COLO668 (cell line): ENCODE measurements around the gene CRACDL.

Experiments
- DNase-seq: peaks from one replicate; lab custom pipeline; 2025; ENCODE audit not compliant: unreplicated experiment; lab: John Stamatoyannopoulos, UW

The CRACDL gene

GRCh38 chr2:98927027-98927426 is 9.0 kb downstream of the CRACDL start:
- DNase-seq, result no peak

- no peak for DNase-seq
Measured at GRCh38 chr2:98926601-98927000, 9.4 kb downstream of the CRACDL start.

- no peak for DNase-seq
Measured at GRCh38 chr2:98924910-98925309, 11.1 kb downstream of the CRACDL start.

DNA sequence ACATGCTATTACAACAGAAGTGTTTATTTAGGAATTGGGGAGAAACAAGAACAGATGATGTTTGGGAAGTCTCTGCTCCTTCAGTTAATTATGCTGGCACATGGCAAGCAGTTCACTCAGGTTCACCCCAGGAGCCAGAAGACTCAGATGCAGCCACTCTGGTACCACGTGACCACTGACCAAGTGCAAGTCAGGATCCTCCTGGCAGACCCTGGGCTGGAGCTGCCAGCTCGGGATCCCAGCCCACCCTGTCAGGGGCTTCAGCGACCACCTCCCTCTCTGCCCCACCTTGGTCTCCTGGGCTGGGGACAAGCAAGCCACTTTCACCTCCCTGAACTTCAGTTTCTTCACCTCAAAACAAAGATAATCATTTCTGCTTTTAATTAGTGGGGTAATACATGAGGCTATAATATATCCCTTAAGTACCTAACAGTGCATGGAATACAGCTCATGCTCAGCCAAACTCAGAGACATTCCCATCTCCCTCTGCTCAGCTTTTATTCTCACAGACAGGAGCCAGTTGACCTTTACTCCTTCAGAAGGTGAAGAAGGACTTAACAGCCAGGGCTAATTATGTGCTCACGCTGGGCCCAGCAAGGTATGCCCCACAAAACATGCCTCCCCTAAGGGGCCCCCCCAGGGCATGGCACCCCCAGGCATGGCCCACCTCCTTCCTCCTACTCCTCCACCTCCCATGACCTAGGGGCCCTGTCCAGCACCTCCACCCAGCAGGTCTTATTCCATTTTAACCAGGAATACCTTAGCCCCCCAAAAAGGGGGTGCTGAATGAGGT is 11.8 kb downstream of the CRACDL start:
- DNase-seq, result no peak

- DNase-seq, result no peak
Measured at GRCh38 chr2:98923244-98923940, 12.6 kb downstream of the CRACDL start.

GRCh38 chr2:98921062-98921461 is 15.0 kb downstream of the CRACDL start:
- no peak for DNase-seq

GRCh38 chr2:98917031-98917471 is 19.0 kb downstream of the CRACDL start:
- no peak for DNase-seq

GRCh38 chr2:98915751-98916358 is 20.2 kb downstream of the CRACDL start:
- DNase-seq, result no peak

DNA sequence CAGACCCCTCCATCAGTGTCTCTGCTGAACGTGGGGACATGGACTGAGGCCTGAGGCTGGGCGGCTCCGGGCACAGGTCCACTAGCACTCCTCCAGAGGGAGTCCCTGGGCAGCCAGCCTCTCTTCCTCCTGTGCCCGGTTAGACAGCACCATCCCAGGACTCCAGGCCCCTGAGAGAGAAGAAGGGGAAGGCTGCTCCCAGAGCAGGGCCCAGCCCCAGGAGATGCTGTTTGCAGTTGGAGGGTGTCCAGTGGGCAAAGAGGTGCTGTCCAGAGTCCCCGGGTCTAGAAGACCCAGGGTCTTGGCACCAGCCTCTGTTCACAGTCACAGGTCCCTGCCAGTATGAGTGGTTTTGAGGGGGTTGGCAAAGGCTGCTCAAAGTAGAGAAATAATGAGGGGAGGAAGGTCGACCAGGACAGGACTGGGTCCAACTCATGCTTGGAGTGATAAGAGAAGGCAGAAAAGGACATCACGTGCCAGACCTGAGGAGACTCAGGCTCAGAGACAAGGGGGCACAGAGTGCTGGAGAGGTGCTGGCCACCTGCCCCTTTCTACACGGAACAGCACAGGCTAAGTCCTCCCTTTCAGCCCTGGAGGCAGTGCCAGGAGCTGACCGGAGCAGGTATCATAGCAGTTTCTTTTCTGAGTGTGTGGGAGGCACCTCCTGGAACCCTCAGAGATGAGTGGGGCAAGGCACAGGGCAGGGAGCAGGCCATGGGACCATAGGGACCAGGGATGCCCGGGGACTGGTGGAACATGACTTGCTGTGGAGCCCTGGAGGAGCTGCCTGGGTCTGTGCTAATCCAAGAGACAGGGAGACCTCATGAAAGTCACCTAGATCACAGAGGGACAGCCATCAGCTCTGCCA is 21.1 kb downstream of the CRACDL start:
- DNase-seq, result no peak

GRCh38 chr2:98913916-98914712 is 21.9 kb downstream of the CRACDL start:
- peak; percentile 60 for DNase-seq

DNA sequence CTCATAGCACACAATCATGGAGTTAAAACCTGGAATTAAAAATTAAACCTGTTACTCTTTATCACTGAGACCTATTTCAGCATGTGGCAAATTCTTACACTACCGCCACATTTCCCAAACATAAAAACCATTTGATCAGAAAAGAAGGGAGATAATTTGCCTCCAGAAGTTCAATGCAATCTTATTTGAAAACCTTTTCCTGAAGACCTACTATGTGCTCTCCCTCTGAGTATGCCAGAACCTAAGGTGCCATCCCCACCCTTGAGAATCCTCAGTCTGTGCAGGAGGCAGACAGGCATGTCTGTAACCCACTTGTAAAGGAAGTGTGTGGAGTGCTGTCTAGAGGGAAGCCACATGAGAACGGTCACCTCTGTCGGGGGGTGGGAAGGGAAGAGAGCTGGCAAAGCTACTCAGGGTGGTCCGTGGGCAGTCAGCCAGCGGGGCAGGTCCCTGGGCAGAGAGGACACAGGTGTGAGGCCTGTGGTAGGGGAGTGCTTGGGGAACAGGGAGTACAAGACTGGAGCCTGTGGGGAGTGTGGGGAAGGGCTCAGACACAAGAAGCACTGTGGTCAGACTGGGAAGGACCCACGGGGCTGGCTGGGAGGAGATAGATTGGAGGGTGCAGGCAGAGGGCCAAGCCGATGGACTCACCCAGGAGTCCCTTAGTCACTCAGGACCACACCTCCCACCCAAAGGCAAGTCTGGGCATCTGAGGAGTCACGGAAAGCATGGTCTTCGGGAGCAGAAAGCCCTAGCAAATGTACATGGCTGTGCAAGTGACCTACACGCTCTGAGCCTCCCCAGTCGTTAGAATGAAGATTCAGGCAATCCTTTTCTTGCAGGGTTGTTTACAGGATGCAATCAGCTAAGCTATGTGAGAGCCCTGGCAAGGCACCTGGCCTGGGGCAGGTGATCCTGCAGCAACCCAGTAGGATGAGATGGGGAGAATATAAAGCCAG is 22.8 kb downstream of the CRACDL start:
- DNase-seq, result peak; percentile 60

DNA sequence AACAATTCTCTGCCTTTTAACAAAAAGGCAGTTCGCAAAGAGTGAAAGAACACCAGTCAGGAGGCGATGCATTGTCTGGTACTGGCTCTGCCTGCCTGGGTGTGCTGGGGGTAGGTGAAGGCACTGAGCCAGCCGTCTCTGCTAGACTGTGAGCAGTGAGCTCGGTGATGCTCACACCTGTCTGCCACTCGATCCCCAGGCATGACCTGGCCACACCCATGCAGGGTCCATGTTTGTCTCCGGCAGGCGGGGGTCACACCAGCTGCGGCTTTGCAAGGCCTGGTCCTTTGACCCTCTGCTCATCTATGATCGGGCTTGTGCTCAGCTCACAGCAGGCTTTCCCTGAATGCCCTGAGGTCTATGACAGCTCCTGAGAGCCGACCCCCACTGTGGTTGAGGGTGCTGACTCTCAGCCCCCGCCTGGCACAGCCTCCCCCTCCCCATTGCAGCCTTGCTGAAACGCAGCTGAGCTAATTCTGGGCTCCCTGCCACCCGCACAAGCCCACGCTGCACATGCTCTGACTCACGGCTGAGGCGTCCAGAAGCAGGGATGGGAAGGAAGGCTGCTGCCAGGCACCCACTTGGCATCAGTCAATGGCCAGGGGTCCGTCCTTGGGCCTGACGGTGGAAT is 23.7 kb downstream of the CRACDL start:
- peak; percentile 89 for DNase-seq

- DNase-seq, result no peak
Measured at GRCh38 chr2:98911376-98912154, 24.5 kb downstream of the CRACDL start.

GRCh38 chr2:98911126-98911375 is 25.0 kb downstream of the CRACDL start:
- DNase-seq, result no peak

DNA sequence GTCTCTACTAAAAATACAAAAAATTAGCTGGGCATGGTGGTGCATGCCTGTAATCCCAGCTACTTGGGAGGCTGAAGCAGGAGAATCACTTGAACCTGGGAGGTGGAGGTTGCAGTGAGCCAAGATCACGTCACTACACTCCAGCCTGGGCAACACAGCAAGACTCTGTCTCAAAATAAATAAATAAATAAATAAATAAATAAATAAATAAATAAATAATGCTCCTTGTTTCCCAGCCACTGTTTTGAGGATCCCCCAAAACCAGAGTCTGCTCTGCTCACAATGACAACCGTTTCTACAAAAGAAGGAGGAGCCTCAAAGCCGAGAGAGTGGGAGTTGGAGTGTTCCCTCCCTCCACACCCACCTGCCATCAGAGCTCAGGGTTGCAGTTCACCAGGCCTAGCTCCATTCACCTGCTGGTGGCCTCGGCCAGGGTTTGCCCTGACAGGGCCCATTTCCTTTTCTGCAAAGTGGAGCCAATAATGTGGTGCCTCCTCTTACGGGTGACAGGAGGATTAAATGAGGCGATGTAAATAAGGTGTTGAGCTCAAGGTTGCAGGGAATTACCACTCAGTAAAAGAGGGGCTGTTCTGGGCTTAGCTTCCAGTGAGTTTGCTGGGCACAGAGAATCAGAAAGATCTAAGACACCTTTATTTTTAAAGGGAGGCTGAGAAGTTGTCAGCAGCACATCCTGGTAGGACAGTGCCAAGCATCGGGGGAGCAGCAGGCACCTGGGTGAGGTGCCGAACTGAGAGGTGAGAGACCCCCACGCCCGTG is 25.5 kb downstream of the CRACDL start:
- DNase-seq, result no peak

- peak; percentile 96 for DNase-seq
Measured at GRCh38 chr2:98909317-98910211, 26.5 kb downstream of the CRACDL start.
